ENCODE results near the gene CDCA8.

DNA sequence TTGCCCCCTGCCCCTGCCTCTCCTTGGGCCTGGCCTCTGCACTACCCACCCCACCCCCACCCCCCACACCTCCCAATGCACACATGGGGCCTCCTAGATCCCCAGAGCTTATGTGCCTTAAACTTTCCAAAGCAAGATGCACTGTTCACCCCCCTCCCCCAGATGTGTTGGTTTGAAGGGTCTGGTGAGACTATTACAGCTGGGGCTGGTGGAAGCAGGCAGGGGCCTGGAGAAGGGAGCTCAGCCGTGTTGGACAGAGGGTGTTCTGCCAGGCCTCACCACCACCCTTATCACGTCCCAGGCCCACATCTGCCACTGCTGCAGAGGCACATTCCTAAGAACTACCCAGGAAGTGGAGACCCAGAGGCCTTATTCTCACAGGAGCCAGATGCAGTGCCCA lies 39.3 kb upstream of the CDCA8 start:
- TF ChIP-seq, protein P1, sequence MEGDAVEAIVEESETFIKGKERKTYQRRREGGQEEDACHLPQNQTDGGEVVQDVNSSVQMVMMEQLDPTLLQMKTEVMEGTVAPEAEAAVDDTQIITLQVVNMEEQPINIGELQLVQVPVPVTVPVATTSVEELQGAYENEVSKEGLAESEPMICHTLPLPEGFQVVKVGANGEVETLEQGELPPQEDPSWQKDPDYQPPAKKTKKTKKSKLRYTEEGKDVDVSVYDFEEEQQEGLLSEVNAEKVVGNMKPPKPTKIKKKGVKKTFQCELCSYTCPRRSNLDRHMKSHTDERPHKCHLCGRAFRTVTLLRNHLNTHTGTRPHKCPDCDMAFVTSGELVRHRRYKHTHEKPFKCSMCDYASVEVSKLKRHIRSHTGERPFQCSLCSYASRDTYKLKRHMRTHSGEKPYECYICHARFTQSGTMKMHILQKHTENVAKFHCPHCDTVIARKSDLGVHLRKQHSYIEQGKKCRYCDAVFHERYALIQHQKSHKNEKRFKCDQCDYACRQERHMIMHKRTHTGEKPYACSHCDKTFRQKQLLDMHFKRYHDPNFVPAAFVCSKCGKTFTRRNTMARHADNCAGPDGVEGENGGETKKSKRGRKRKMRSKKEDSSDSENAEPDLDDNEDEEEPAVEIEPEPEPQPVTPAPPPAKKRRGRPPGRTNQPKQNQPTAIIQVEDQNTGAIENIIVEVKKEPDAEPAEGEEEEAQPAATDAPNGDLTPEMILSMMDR (IDR thresholded peaks at IDR 0.05 in 2 of 3, conservative IDR thresholded peaks at IDR 0.05 in 1 of 3; ENCODE audit: borderline replicate concordance in 1 of 3, insufficient read depth in 1 of 3, low read depth in 2 of 3, low read length in 2 of 3): no peak
- TF ChIP-seq CEBPB (IDR thresholded peaks at IDR 0.05; ENCODE audit: low read depth) (no peak), TCF7L2 (IDR thresholded peaks at IDR 0.05; ENCODE audit: borderline replicate concordance, extremely low read depth, insufficient read depth, insufficient read length) (no peak), POLR2A (IDR thresholded peaks at IDR 0.05; ENCODE audit: borderline replicate concordance, extremely low read depth, insufficient read depth, insufficient read length) (no peak), EZH2phosphoT487 (IDR thresholded peaks at IDR 0.05; ENCODE audit: borderline replicate concordance) (no peak), CBX3 (IDR thresholded peaks at IDR 0.05; ENCODE audit: low read depth) (no peak)
- TF ChIP-seq, protein P2, sequence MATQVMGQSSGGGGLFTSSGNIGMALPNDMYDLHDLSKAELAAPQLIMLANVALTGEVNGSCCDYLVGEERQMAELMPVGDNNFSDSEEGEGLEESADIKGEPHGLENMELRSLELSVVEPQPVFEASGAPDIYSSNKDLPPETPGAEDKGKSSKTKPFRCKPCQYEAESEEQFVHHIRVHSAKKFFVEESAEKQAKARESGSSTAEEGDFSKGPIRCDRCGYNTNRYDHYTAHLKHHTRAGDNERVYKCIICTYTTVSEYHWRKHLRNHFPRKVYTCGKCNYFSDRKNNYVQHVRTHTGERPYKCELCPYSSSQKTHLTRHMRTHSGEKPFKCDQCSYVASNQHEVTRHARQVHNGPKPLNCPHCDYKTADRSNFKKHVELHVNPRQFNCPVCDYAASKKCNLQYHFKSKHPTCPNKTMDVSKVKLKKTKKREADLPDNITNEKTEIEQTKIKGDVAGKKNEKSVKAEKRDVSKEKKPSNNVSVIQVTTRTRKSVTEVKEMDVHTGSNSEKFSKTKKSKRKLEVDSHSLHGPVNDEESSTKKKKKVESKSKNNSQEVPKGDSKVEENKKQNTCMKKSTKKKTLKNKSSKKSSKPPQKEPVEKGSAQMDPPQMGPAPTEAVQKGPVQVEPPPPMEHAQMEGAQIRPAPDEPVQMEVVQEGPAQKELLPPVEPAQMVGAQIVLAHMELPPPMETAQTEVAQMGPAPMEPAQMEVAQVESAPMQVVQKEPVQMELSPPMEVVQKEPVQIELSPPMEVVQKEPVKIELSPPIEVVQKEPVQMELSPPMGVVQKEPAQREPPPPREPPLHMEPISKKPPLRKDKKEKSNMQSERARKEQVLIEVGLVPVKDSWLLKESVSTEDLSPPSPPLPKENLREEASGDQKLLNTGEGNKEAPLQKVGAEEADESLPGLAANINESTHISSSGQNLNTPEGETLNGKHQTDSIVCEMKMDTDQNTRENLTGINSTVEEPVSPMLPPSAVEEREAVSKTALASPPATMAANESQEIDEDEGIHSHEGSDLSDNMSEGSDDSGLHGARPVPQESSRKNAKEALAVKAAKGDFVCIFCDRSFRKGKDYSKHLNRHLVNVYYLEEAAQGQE (IDR thresholded peaks at IDR 0.05; ENCODE audit: low read depth): no peak
